HG03039 (cell line): ENCODE results near the gene ERICH6.
"Not testable (repeated sequence)": the region's sequence is repeated elsewhere in the genome, so short reads cannot be mapped to it uniquely, and the experiment has no call there.

Source experiments
- ATAC-seq: cut with Tn5 transposase; IDR thresholded peaks from one replicate; pipeline ENCODE4 v1.9.1; 2021; ENCODE audit warnings: mild to moderate bottlenecking, moderate library complexity; ENCODE audit not compliant: unreplicated experiment

Gene ERICH6

DNA sequence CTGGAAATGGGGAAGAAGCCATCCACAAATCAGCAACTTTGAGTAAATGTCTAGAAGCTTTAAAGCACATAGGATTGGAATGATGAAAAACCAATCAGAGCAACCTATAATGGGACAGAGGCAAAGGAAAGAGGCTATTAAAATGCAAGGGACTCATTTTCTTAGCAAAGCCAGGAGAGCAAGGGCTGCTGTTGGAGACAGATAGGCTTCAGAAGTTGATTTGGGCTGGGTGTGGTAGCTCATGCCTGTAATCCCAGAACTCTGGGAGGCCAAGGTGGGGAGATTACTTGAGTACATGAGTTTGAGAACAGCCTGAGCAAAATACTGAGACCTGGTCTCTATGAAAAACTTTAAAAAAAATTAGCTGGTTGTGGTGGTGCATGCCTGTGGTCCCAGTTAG lies 16.1 kb downstream of the ERICH6 start:
- ATAC-seq = no peak

DNA sequence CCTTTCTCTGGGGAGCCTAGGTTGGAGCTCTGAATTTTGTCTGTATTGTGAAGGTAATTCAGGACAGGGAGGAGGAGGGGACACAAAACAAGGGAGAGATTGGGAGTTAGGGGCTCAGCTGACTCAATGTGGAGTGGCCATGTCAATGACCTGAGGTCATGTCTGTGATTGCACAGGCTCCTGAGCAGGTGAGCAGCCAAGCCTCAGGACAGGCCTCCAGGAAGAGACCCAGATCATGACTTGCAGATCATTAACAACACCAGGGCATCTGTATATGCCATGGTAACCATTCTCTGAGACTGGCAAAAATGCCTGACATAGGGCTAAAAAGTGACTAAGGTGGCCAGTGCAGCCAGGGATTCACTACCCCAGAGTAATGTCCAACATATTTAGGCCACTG lies 20.9 kb downstream of the ERICH6 start:
- ATAC-seq = no peak

- ATAC-seq = no peak
Measured at GRCh38 chr3:150682279-150682678, 21.4 kb downstream of the ERICH6 start.

- ATAC-seq = peak; percentile 95
Measured at GRCh38 chr3:150681057-150681456, 22.7 kb downstream of the ERICH6 start.

DNA sequence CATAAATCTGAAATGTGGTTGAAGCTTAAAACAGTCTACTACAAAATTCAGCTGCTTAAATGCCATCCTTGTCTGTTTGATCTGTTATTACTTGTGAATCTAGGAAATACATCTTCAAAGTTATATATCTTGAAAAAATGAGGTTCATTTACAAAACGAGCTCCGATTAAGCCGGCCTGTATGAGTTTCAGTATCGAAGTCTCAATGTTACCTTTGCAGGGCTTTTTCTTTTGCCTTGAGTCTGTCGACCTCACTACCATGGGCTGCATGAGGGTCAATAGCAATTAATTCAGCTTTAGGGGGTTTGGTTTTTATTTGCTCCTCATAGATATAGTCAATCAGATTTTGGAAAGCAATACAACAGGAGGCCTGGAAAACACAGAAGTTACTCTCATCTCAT lies 23.2 kb downstream of the ERICH6 start:
- ATAC-seq = no peak

GRCh38 chr3:150675587-150675986 lies 28.1 kb downstream of the ERICH6 start:
- ATAC-seq = no peak

GRCh38 chr3:150673966-150674365 lies 29.8 kb downstream of the ERICH6 start:
- ATAC-seq = no peak

GRCh38 chr3:150666167-150666566 lies 37.6 kb downstream of the ERICH6 start:
- ATAC-seq = no peak

DNA sequence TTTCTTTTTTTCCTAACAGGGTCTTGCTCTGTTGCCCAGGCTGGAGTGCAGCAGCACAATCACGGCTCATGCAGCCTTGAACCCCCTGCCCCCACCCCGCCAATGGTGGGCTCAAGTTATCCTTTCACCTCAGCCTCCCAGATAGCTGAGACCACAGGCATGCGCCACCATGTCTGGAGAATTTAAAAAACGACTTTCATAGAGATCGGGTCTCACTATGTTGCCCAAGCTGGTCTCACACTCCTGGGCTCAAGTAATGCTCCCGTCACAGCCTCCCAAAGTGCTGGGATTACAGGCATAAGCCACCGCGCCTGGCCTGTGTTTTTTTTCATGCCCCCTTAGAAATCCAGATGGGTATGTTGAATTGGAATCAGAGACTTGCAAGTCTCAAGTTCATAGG lies 40.3 kb downstream of the ERICH6 start:
- ATAC-seq = no peak

- no peak for ATAC-seq
Measured at GRCh38 chr3:150662410-150663200, 41.1 kb downstream of the ERICH6 start.

GRCh38 chr3:150656316-150656715 lies 47.4 kb downstream of the ERICH6 start:
- ATAC-seq = no peak

GRCh38 chr3:150653110-150653561 lies 50.6 kb downstream of the ERICH6 start:
- peak; percentile 53 for ATAC-seq

- no peak for ATAC-seq
Measured at GRCh38 chr3:150640256-150640655, 63.5 kb downstream of the ERICH6 start.

GRCh38 chr3:150639262-150639661 lies 64.5 kb downstream of the ERICH6 start:
- ATAC-seq = no peak

GRCh38 chr3:150636258-150636657 lies 67.5 kb downstream of the ERICH6 start:
- no peak for ATAC-seq

DNA sequence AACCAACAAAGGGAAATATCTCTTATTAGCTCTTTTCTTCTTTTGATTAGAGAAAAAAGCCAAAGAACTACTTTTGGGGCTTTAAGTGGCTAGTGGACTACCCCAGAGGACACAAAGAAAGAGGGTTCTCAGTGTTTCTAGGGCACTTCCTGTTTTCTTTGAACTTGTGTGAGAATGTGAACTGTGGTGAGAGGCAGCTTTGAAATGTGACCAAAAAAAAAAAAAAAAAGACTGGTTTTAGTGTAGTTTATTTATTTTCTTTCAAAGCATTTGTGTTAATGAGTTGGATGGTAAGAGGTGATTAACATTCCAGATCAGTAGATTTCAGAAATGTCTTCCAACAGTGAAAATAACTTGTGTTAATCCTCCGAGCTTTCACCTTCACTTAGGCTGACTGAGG lies 68.2 kb downstream of the ERICH6 start:
- ATAC-seq = no peak

DNA sequence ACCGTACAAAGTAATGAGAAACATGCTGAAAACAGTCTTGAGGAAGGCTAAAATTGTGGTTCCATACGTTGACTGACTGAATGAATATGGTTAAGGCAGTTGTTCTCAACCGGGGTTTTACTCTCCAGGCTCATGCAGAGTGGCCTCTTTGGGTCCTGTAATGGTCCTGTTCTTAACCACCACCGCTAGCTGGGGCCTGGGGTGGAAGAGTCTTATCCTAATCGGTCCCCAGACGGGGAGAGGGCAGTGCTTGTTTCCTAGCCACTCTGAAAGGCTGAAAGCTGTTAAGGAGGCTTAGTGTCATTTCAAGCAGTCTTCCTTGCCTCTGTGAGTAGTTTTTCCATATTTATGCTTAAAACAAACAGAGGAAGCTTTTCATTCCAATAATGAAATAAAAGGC lies 68.6 kb downstream of the ERICH6 start:
- ATAC-seq = no peak

GRCh38 chr3:150631515-150632221 lies 72.1 kb downstream of the ERICH6 start:
- no peak for ATAC-seq

GRCh38 chr3:150627557-150627956 lies 76.2 kb downstream of the ERICH6 start:
- ATAC-seq = no peak

DNA sequence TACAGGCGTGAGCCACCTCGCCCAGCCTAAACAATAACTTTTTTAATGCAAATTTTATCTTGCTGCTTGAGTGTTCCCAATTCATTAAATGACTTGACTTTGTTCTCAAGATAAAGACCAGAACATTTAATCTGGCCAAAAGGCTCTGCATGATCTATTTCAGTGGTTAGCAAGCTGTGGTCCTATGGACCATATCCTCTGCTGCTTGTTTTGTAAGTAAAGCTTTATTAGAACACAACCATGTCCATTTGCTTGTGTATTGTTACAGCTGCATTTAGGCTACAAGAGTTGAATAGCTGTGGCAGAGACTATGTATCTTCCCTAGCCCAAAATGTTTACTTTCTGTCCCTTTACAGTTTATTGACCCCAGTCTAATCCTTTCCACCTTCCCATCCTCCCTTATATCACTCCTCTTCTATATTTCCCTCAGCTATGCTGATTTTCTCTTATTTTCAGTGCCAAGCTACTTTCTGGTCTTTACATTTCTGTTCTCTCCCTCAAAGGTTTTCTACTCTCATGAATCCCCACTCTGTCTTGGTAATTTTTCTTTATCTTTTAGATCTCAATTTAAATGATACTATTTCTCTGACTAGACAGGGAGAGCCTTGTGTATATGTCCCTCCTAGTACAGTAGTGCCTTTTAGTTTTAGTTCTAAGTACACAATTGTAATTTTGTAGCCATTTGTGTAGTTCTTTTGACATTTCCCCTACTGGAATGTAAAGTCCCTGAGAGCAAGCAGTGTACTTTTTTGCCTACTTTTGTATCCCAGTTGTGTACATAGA lies 77.4 kb downstream of the ERICH6 start:
- no peak for ATAC-seq

DNA sequence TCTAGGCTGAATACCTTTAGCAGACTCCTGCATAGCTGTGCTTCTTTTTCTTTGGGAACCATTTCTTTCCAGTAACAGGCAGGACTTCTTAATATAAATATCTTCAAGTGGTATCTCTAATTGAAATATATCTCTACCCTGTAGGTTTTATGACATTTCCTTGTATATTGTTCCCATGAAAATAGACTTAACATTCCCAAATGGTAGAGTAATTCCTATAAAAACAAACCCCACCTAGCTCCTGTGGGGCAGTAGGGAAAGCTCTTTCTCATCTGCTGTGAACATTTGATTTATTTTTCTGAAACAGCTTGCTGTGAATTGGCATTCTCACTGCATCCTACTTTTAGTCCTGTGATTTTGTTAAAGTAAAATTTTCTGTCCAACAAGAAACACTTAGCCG lies 79.8 kb downstream of the ERICH6 start:
- no peak for ATAC-seq

- not testable (repeated sequence) for ATAC-seq
Measured at GRCh38 chr3:150622955-150623354, 80.8 kb downstream of the ERICH6 start.
